ENCODE data around the gene VPS37B.

The VPS37B gene

GRCh38 chr12:122866950-122867607 is 28.8 kb downstream of the VPS37B start:
- no peak overlapping the region for H3K27ac ChIP-seq (ENCODE audit: low read length)
- H3K4me2 ChIP-seq (ENCODE audit: low read length): no peak overlapping the region
- TF ChIP-seq EZH2phosphoT487 (IDR thresholded peaks at IDR 0.05; ENCODE audit: low read depth) (no peak), CTCF (IDR thresholded peaks at IDR 0.05; ENCODE audit: low read depth, low read length) (no peak)
- no peak overlapping the region for H3K9ac ChIP-seq (ENCODE audit: low read length)
- H3K79me2 ChIP-seq (ENCODE audit: low read length): no peaks in the 10 kb centered on the region
- H3K36me3 ChIP-seq (replicated peaks; ENCODE audit: low read depth, low read length): no peaks in the 10 kb centered on the region
- H3K27me3 ChIP-seq (ENCODE audit: low read depth, low read length): peaks cover 45% of the 10 kb centered on the region
- no peak overlapping the region for H3K4me3 ChIP-seq (ENCODE audit: low read length)
- no peaks in the 10 kb centered on the region for H4K20me1 ChIP-seq (ENCODE audit: insufficient read depth, low read length)
- H3K4me1 ChIP-seq (ENCODE audit: low read length): peaks cover 11% of the 10 kb centered on the region
- no peaks in the 10 kb centered on the region for H3K9me3 ChIP-seq (ENCODE audit: insufficient read depth, low read length)
- no peak overlapping the region for H2AFZ ChIP-seq (ENCODE audit: low read depth, low read length)

- TF ChIP-seq CTCF (IDR thresholded peaks at IDR 0.05; ENCODE audit: low read depth, low read length) (no peak), EZH2phosphoT487 (IDR thresholded peaks at IDR 0.05; ENCODE audit: low read depth) (no peak)
- H3K4me3 ChIP-seq (ENCODE audit: low read length): no peak overlapping the region
- peaks cover 4% of the 10 kb centered on the region for H3K4me1 ChIP-seq (ENCODE audit: low read length)
- H3K9ac ChIP-seq (ENCODE audit: low read length): no peak overlapping the region
- peaks cover 38% of the 10 kb centered on the region for H3K27me3 ChIP-seq (ENCODE audit: low read depth, low read length)
- no peaks in the 10 kb centered on the region for H3K79me2 ChIP-seq (ENCODE audit: low read length)
- H3K9me3 ChIP-seq (ENCODE audit: insufficient read depth, low read length): no peaks in the 10 kb centered on the region
- no peaks in the 10 kb centered on the region for H3K36me3 ChIP-seq (replicated peaks; ENCODE audit: low read depth, low read length)
- no peaks in the 10 kb centered on the region for H4K20me1 ChIP-seq (ENCODE audit: insufficient read depth, low read length)
- H2AFZ ChIP-seq (ENCODE audit: low read depth, low read length): no peak overlapping the region
- H3K4me2 ChIP-seq (ENCODE audit: low read length): no peak overlapping the region
- H3K27ac ChIP-seq (ENCODE audit: low read length): no peak overlapping the region
These were observed 29.5 kb downstream of the VPS37B start for GRCh38 chr12:122866379-122866778.

GRCh38 chr12:122865268-122866231 is 30.4 kb downstream of the VPS37B start:
- Histone ChIP-seq H2AFZ (ENCODE audit: low read depth, low read length) (no peak overlapping the region), H3K9ac (ENCODE audit: low read length) (no peak overlapping the region), H3K36me3 (replicated peaks; ENCODE audit: low read depth, low read length) (no peaks in the 10 kb centered on the region), H3K4me1 (ENCODE audit: low read length) (no peaks in the 10 kb centered on the region), H3K4me2 (ENCODE audit: low read length) (no peak overlapping the region), H3K27ac (ENCODE audit: low read length) (no peak overlapping the region), H4K20me1 (ENCODE audit: insufficient read depth, low read length) (no peaks in the 10 kb centered on the region), H3K9me3 (ENCODE audit: insufficient read depth, low read length) (no peaks in the 10 kb centered on the region), H3K79me2 (ENCODE audit: low read length) (no peaks in the 10 kb centered on the region), H3K4me3 (ENCODE audit: low read length) (no peak overlapping the region), H3K27me3 (ENCODE audit: low read depth, low read length) (peaks cover 30% of the 10 kb centered on the region)
- TF ChIP-seq EZH2phosphoT487 (IDR thresholded peaks at IDR 0.05; ENCODE audit: low read depth) (no peak), CTCF (IDR thresholded peaks at IDR 0.05; ENCODE audit: low read depth, low read length) (peak; percentile 40)

GRCh38 chr12:122864894-122865253 is 31.1 kb downstream of the VPS37B start:
- no peaks in the 10 kb centered on the region for H3K4me1 ChIP-seq (ENCODE audit: low read length)

More at GRCh38 chr12:122864894-122865253, 31.1 kb downstream of the VPS37B start:
- Histone ChIP-seq H3K4me3 (ENCODE audit: low read length) (no peak overlapping the region), H3K27ac (ENCODE audit: low read length) (no peak overlapping the region), H3K9ac (ENCODE audit: low read length) (no peak overlapping the region), H3K79me2 (ENCODE audit: low read length) (no peaks in the 10 kb centered on the region), H4K20me1 (ENCODE audit: insufficient read depth, low read length) (no peaks in the 10 kb centered on the region), H3K27me3 (ENCODE audit: low read depth, low read length) (peaks cover 23% of the 10 kb centered on the region), H2AFZ (ENCODE audit: low read depth, low read length) (no peak overlapping the region), H3K9me3 (ENCODE audit: insufficient read depth, low read length) (no peaks in the 10 kb centered on the region), H3K36me3 (replicated peaks; ENCODE audit: low read depth, low read length) (no peaks in the 10 kb centered on the region), H3K4me2 (ENCODE audit: low read length) (no peak overlapping the region)
- TF ChIP-seq CTCF (IDR thresholded peaks at IDR 0.05; ENCODE audit: low read depth, low read length) (no peak), EZH2phosphoT487 (IDR thresholded peaks at IDR 0.05; ENCODE audit: low read depth) (no peak)
